Activated naive CD4-positive, alpha-beta T cell treated with Interleukin-2 at 50 U/mL for 16 hours (primary cell): ENCODE measurements around the gene DGCR2.
"Not testable (repeated sequence)": the region's sequence is repeated elsewhere in the genome, so short reads cannot be mapped to it uniquely, and the experiment has no call there.

Source experiments
- DNase-seq: peaks from one replicate; pipeline ENCODE4 v3.0.0-alpha.2; 2020

The DGCR2 gene

DNA sequence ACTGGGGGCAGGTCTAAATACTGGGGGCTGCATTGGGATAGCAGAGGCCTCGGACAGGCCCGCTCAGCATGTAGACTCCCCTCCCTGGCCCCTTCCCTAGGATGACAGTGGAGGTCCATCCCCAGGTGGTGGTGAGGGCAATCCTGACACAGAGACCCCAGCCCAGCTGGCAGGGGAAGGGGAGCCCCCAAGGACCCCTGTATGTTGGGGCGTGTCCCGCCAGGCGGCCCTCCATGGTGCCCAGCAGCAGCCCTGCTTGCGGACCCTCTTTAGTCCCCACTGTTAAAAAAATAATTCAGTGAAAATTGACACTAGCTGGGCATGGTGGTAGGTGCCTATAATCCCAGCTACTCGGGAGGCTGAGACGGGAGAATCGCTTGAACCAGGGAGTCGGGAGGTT, 98.3 kb downstream of the DGCR2 start:
- not testable (repeated sequence) for DNase-seq

- DNase-seq, result no peak
Observed at GRCh38 chr22:19022755-19023154, 99.5 kb downstream of the DGCR2 start.

GRCh38 chr22:19019679-19020032, 102.6 kb downstream of the DGCR2 start:
- no peak for DNase-seq

DNA sequence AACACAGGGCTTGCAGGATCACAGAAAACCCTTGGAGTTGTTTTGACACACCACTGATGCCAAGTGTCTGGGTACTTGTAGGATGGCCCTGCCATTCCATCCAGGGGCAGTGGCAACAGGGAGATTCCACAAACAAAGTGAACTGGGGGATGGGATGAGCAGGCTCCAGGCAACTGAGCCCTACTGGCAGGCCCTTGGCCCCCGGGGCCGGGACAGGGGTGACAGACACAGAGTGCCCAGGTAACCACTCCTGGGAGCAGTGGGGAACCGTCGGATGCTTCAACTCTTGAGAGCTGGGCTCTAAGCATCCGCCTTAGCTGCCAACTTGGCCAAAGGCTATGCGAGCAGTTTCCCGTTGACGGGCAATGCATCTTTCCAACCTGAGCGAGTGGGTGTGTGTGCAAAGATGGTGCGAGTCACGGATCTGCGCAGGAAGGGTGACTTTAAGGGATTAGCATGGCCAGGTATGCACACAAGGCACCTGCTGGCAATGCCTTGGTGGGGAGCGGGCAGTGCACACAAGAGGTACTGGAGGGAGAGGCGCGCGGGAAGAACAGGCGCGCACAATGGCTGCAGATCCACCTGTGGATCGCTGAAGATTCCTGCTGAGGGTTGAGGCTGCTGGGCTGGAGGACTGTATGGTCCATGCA, 103.1 kb downstream of the DGCR2 start:
- DNase-seq, result no peak

DNA sequence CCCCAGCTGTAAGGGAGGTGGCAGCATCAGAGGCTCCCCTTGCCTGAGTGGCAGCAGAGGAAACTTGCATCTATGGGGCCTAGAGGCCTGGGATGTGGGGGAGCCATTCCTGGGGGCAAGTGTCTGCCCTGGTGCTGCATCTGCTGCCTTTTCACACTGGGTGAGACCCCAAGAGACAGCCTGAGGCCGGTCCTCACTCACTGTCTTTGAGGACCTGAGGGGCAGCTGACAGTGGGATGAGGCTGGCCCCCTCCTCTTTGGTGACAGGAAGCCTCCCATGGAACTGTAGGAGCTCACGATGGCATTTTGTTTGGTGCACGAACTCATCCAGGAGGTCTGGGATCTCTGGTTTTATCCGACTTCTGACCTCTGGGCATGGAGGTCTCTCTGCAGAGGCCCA, 104.0 kb downstream of the DGCR2 start:
- no peak for DNase-seq

GRCh38 chr22:19016081-19016766, 106.0 kb downstream of the DGCR2 start:
- DNase-seq, result no peak

GRCh38 chr22:19014886-19015285, 107.3 kb downstream of the DGCR2 start:
- DNase-seq, result no peak

DNA sequence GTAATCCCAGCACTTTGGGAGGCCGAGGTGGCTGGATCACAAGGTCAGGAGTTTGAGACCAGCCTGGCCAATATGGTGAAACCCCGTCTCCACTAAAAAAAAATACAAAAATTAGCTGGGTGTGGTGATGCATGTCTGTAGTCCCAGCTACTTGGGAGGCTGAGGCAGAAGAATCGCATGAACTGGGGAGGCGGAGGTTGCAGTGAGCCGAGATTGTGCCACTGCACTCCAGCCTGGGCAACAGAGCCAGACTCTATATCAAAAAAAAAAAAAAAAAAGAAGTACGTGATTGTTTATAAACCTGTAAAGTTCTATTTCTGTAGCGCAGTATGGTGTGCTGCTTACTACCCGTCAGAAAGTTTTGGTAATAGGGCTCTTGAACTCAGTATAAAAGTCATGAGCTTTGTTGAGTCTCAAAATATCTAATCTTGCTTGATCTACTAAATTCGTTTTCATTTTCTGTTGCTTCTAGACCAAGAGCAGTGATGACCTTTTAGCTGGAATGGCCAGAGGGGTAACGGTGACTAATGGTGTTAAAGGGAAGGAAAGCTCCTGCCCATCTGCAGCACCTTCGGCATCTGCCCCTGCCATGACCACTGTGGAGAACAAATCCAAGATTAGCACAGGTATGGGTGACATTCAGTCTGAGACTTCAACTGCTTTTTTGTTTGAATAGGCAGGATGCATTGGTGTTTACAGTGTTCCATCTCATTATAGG, 108.2 kb downstream of the DGCR2 start:
- DNase-seq, result not testable (repeated sequence)

GRCh38 chr22:19013411-19013810, 108.8 kb downstream of the DGCR2 start:
- DNase-seq, result not testable (repeated sequence)

DNA sequence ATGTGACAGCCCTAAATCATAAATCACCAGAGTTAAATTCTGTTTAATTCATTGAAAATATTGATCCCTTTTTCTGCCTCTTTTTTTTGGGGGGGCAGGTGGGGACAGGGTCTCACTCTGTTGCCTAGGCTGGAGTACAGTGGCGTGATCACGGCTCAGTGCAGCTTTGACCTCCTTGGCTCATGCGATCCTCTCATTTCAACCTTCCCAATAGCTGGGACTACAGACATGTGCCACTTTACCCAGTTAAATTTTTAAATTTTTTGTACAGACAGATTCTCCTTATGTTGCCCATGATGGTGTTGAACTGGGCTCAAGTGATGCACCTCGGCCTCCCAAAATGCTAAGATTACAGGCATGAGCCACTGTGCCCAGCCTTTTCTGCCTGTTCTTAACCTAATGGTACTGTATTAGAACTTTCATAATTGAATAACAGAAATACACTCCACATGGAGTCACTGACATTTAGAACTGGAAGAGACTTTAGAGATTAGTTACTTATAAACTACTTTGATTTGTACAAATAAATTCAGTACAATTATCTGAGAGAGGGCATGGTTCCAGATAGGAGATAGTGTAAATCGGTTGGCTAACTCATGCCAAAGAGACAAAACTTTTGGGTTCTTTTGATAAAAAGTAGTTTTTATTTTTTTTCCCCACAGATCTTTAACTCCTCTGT, 109.8 kb downstream of the DGCR2 start:
- no peak for DNase-seq

GRCh38 chr22:19011611-19012010, 110.6 kb downstream of the DGCR2 start:
- DNase-seq, result not testable (repeated sequence)

GRCh38 chr22:19011075-19011474, 111.1 kb downstream of the DGCR2 start:
- DNase-seq, result no peak

- no peak for DNase-seq
Observed at GRCh38 chr22:19005905-19006304, 116.3 kb downstream of the DGCR2 start.

- DNase-seq, result no peak
Observed at GRCh38 chr22:19004471-19004870, 117.7 kb downstream of the DGCR2 start.

- DNase-seq, result no peak
Observed at GRCh38 chr22:19003508-19003907, 118.7 kb downstream of the DGCR2 start.

DNA sequence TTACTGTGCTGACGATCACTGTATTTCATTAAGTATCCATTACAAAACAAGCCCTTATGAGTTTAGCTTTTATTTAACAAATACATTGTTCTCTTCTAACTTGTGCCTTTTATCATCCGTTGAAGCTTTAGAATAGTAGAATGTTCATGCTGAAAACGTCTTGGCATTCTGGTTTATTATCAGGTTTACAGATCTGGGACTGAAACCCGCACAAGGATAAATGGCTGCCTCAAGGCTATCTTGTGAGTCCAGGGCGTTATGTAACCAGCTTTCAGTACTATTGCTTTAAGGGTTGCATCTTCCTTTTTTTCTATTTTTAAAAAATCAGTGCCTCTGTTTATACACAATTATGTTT, 119.6 kb downstream of the DGCR2 start:
- DNase-seq, result no peak

- DNase-seq, result no peak
Observed at GRCh38 chr22:19001204-19001603, 121.0 kb downstream of the DGCR2 start.

DNA sequence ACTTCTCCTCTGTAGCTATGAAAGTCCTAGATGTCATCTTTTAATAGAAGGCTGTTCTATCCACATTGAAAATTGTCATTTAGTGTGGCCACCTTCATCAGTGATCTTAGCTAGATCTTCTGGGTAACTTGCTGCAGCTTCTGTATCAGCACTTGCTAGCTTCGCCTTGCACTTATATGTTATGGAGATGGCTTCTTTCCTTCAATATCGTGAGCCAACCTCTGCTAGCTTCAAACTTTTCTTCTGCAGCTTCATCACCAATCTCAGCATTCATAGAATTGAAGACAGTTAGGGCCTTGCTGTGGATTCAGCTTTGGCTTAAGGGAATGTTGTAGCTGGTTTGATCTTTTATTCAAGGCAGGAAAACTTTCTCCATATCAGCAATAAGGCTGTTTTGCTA, 122.1 kb downstream of the DGCR2 start:
- DNase-seq, result not testable (repeated sequence)

GRCh38 chr22:18999416-18999815, 122.8 kb downstream of the DGCR2 start:
- no peak for DNase-seq

GRCh38 chr22:18999008-18999407, 123.2 kb downstream of the DGCR2 start:
- no peak for DNase-seq

- no peak for DNase-seq
Observed at GRCh38 chr22:18997925-18998315, 124.3 kb downstream of the DGCR2 start.

GRCh38 chr22:18997306-18997924, 124.8 kb downstream of the DGCR2 start:
- no peak for DNase-seq

DNA sequence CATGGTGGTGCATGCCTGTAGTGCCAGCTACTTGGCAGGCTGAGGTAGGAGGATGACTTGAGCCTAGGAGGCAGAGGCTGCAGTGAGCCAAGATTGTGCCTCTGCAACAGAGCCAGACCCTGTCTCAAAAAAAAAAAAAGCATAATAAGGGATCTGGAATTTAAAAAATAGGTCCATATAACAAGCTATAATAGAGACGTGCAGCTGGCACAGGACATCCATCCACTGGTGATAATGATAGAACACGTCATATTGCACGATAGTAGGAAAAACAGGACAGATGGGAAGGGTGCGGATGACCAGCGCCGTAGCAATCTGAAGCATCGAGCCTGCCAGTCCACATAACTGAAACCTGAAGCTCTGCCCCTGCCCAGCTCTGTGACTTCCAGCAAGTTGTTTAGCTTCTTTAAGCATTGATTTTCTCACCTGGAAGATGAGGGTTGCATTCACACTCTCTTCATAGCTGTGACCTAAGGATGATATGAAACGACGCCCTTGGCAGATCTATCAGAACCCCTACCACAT, 125.8 kb downstream of the DGCR2 start:
- no peak for DNase-seq
